Left hindlimb (tissue), 1 donor: ENCODE results near the gene SLC25A26.
"Not testable (repeated sequence)": the region's sequence is repeated elsewhere in the genome, so short reads cannot be mapped to it uniquely, and the experiment has no call there.

Source experiments
- DNase-seq: peaks from one replicate; pipeline ENCODE4 v3.0.0-alpha.2; 2018

Gene SLC25A26

DNA sequence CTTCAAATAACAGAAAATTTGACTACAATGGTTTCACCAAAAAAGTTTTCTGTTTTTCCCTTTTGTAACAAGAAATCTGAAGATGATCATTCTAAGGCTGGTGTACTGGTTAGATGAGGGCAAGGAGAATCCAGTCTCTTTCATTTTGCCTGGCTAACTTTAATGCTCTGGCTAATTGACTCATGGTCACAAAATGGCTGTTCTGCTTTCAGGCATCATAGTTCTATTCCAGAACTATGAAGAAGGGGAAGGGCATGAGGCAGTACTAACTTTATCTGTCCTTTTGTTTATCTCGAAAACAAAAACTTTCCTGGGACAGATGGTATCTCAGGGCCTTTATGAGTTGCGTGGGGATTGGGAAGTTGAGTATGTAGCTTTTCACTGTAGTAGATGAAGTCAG is 50.4 kb downstream of the SLC25A26 start:
- DNase-seq = no peak

DNA sequence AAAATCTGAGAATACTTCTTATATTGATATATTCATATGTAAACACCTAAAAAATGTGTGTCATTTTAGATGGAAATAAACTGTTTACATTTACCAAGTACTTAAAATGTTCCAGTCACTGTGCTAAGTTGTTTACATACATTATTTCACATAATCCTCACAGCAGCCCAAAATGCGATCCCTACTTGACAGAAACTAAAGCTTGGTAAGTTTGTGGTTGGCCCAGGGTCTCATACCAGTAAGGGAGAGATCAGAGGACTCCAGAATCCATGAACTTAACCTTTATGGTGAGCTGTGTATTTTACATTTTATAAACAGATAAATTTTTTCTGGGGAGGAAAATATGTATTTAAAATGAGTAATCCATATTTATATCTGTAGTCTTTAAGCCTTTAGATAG is 51.2 kb downstream of the SLC25A26 start:
- DNase-seq = no peak

DNA sequence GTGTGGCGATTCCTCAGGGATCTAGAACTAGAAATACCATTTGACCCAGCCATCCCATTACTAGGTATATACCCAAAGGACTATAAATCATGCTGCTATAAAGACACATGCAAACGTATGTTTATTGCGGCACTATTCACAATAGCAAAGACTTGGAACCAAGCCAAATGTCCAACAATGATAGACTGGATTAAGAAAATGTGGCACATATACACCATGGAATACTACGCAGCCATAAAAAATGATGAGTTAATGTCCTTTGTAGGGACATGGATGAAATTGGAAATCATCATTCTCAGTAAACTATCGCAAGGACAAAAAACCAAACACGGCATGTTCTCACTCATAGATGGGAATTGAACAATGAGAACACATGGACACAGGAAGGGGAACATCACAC is 54.0 kb downstream of the SLC25A26 start:
- DNase-seq = not testable (repeated sequence)

DNA sequence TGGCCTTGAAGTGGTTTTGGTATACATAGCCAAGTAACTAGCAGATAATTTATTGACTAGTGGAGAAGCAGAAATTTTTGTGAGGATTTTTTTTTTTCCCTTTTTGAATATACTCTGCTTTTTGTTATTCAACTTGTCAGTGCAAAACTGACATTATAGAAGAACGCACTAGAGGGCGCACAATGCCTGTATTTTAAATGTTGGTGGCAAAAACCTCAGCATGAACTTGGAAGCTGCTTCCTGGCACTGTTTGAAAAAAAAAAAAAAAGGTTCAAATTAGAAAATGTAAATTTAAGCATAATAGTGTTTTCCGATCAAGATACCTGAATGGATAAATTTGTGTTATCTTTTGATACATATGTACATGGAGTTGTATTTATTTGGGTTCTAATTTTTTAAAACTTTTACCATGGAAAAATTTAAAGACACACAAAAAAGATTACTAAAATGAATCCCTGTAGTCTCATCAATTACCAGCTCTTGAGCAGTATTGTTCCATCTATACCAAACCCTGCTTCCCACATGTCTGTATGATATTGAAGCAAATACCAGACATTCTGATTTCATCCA is 56.0 kb downstream of the SLC25A26 start:
- DNase-seq = peak; percentile 56

DNA sequence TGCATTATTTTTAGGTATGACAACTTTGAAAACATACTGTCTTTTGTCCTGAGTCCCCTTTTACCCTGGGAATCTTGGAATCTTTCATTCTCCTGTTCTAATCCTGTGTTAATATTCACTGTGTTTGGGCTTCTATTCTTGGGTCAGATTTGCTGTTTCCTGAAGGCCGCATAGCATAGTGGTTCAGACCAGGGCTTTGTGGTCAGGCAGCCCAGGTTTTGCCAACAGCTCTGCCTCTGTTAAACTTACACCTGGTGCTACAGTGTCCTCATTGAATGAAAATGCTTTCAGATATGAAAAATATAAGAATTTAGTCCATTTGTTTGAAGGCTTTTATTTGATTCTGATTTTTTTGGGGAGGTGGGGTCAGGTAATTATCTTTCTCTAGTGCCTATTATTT is 58.4 kb downstream of the SLC25A26 start:
- no peak for DNase-seq

DNA sequence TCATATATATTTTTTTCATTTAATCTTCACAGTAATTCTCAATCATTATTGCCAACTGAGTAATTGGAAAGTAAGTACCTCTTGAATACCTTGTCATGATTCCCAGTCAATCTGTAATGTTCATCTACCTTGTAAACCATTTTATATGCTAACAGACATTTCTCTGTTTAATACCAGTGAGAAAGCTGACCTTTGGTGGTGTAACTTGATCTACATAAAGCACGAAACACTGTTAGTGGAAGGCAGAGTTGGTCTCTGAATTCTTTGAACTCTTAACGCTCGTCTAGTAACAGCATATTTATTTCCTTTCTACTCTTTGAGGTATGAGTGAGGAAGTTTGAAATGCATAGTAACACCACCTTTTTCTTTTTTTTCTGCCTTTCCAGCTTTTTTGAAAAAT is 59.5 kb downstream of the SLC25A26 start:
- DNase-seq = no peak

DNA sequence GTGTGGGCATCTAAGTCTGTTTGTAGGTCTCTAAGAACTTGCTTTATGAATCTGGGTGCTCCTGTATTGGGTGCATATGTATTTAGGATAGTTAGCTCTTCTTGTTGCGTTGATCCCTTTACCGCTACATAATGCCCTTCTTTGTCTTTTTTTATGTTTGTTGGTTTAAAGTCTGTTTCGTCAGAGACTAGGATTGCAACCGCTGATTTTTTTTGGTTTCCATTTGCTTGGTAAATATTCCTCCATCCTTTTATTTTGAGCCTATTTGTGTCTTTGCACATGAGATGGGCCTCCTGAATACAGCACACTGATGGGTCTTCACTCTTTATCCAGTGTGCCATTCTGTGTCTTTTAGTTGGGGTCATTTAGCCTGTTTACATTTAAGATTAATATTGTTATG is 71.1 kb downstream of the SLC25A26 start:
- DNase-seq = not testable (repeated sequence)

DNA sequence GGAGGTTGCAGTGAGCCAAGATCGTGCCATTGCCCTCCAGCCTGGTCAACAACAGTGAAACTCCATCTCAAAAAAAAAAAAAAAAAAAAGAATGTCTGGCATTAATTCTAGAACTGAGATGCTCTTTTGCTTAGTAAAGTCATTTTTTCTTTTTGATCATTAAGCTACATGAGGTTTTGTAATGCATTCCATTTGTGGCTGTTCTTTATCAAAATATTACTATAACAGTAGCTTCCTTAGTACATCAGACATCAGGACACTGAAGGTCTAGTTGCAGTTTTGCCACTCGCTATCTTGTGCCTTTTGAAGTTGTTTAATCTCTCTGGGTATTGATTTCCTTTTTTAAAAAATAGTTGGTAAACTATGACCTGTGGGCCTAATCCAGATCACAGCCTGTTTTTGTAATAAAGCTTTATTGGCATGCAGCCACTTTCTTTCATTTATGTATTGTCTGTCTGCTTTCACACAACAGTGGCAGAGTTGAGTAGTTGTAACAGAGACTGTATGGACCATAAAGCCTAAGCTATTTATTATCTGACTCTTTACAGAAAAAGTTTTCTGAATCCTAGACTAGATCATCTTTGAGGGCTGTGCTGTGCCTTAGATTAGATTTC is 76.6 kb downstream of the SLC25A26 start:
- DNase-seq = no peak

DNA sequence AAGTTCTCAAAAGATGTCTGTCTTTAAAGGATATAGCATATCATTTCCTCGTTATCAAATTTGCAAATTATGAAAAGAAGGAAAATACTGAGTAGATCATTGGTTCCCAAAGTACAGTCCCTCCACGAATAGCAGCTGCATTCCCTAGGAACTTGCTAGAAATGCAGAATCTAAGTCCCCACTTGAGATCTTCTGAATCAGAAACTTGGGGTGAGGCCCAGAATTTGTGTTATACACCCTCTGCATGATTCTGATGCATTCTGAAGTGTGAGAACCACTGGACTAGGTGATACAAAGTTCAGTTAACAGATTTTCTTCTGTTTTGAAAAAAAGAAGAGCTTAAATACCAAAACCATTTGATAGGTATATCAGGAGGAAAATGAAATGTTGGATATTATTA is 77.1 kb downstream of the SLC25A26 start:
- DNase-seq = peak; percentile 42

DNA sequence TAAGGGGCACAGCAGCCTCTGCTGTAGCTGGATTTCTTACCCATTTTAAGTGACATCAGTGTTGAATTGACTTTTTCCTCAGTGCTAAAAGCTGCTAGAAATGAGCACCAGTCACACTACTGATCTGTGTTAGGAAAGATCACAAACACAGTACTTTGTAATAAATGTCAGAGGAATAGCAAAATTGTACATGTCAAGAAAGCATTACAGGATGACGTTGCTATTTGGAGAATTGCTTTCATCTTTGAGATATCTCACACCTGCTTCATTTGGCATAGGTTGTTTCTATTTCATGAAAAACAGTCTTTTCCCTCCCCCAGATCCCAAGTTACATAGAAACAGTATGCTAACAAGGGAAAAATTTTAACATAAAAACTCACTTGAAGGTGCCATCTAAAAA is 77.8 kb downstream of the SLC25A26 start:
- DNase-seq = no peak

DNA sequence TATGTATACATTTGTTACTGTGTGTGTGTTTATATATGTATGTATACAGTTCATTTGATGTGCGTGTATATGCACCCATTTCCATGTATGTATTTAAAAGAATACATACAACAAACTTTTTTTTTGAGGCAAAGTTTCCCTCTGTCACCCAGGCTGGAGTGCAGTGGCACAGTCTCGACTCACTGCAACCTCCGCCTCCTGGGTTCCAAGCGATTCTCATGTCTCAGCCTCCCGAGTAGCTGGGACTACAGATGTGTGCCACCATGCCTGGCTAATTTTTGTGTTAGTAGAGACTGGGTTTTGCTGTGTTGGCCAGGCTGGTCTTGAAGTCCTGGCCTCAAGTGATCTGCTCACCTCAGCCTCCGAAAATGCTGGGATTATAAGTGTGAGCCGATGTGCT is 78.3 kb downstream of the SLC25A26 start:
- not testable (repeated sequence) for DNase-seq

DNA sequence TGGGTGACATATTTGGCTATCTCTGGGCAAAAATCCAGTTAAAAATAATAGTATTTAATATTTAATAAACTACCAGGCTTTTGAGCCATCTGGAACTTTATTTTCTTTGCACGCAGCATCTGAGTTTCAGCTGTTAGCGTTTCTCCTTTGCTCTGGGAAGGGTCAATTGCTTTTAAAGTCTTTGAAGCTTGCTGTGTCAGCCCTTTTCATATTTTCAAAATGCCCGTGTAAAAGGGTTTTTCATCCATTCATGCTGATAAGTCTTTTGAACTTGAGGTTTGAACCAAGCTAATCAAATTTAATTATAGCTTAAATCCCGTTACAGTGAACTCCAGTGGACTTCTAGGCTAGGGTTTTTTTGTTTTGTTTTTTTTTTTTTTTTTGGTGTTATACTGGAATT is 79.1 kb downstream of the SLC25A26 start:
- DNase-seq = no peak

DNA sequence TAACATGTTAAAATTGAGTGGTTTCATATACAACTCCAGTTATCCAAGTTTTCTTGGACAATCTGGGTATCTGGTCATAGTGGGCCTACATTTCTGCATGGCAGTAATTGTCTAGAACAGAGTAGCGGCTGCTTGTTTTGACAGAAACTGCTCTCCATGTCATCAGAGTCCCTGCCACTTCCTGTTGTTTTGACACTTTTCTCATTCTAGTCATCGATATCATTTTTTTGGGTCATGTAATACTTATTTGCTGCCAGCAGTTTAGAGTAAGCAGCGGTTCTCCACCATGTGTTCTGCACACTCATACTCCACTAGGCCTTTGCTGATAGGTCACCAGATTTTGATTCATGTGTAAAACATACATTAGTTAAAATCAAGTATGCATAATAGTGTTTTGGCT is 81.5 kb downstream of the SLC25A26 start:
- DNase-seq = no peak

DNA sequence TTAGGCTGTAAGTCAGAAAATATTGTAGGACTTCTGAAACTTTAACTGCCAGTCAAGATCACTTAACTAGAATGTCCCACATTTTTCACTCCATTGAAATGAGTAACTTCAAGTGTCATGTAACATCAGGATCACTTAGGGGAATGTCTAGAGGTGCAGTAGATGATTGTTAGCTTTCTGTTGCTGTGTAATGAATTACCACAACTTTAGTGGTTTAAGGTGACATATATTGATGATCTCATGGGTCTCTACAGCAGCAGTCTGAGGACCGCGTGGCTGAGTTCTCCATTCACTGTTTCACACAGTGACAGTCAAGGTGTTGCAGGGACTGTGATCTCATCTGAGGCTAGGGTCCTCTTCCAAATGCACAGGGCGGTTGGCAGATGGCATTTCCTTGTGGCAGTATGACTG is 82.7 kb downstream of the SLC25A26 start:
- no peak for DNase-seq

DNA sequence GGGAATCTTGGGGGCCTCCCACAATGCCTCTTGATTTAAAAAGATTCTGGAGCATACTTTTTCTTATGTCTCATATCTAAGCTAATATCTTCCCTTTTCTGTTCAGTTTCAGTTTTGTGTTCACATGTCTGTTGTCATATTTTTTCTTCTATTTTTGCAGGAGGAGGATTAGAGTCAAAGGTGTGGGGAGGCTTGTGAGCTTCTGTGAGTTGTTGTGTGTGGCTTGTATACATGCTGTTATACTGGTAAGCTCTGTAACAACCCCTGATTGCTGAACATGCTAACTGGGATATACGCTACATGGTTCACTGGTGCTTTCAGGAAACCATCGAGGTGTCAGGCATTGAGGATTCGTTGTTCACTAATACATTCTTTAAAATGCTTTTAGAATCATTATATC is 83.5 kb downstream of the SLC25A26 start:
- DNase-seq = no peak

DNA sequence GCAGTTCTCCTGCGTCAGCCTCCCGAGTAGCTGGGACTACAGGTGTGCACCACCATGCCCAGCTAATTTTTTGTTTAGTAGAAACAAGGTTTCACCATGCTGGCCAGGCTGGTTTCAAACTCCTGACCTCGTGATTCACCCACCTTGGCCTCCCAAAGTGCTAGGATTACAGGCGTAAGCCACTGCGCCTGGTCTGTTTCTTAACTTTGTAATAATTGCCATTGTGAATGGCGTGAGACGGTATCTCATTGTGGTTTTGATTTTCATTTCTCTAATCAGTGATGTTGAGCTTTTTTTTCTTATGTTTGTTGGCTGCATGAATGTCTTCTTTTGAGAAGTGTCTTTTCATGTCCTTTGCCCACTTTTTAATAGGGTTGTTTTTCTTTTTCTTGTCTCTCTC is 85.3 kb downstream of the SLC25A26 start:
- DNase-seq = not testable (repeated sequence)

DNA sequence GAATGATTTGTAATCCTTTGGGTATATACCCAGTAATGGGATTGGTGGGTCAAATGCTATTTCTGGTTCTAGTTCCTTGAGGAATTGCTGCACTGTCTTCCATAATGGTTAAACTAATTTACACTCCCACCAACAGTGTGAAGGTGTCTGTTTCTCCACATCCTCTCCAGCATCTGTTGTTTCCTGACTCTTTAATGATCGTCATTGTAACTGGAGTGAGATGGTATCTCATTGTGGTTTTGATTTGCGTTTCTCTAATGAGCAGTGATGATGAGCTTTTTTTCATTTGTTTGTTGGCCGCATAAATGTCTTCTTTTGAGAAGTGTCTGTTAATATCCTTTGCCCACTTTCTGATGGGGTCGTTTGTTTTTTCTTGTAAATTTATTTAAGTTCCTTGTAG is 86.2 kb downstream of the SLC25A26 start:
- DNase-seq = not testable (repeated sequence)

DNA sequence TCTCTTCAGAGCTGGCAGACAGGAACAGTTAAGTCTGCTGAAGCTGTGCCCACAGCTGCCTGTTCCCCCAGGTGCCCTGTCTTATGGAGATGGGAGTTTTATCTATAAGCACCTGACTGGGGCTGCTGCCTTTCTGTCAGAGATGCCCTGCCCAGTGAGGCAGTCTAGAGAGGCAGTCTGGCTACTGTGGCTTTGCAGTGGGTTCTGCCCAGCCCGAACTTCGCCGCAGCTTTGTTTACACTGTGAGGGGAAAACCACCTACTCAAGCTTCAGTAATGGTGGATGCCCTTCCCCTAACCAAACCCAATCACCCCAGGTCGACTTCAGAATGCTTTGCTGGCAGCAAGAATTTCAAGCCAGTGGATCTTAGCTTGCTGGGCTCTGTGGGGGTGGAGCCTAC is 91.2 kb downstream of the SLC25A26 start:
- DNase-seq = no peak

DNA sequence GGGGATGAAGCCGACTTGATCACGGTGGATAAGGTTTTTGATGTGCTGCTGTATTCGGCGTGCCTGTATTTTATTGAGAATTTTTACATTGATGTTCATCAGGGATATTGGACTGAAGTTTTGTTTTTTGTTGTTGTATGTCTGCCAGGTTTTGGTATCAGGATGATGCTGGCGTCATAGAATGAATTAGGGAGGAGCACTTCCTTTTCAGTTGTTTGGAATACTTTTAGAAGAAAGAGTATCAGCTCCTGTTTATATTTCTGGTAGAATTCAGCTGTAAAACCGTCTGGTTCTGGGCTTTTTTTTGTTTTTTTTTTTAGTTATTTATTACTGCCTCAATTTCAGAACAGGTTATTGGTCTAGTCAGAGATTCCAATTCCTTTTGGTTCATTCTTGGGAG is 93.7 kb downstream of the SLC25A26 start:
- no peak for DNase-seq

DNA sequence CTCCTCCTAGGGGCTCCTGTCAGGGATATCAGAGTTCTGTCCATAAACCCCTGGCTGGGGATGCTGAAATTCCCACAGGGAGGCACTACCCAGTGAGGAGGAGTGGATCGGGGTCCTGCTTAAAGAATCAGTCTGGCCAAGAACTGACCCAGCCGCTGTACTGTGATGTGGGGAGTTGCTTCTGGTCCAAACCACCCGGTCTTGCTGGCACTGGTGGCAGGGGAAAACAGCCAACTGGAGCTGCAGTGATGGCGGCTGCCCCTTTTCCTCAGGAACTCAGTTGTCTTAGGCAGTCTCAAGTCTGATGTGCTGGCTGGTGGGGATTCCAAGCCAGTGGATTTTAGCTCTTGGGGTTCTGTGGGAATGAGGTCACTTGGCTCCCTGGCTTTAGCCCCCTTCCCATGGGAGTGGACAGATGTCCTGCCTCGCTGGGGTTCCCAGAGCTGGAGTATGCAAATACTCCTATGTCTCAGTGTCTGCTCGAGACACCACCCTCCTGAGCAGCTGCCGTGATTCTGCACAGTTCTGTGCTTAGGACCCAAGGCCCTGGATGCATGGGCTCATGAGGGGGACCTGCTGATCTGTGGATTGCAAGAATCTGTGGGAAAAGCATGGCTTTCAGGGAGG is 97.1 kb downstream of the SLC25A26 start:
- no peak for DNase-seq

DNA sequence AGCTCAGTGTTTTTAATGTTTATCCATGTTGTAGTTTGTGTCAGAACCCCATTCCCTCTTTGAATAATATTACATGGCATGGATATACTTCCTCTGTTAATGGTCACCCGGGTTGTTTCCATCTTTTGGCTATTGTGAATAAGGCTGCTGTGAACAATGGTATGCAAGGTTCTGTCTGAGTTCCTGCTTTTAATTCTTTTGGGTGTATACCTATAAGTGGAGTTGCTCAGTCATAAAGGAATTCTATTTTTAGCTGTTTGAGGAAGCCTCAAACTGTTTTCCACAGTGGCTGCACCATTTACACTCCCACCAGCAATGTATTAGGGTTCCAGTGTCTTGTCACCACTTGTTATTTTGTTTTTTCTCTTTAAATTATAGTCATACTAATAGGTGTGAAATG is 99.6 kb downstream of the SLC25A26 start:
- DNase-seq = no peak

DNA sequence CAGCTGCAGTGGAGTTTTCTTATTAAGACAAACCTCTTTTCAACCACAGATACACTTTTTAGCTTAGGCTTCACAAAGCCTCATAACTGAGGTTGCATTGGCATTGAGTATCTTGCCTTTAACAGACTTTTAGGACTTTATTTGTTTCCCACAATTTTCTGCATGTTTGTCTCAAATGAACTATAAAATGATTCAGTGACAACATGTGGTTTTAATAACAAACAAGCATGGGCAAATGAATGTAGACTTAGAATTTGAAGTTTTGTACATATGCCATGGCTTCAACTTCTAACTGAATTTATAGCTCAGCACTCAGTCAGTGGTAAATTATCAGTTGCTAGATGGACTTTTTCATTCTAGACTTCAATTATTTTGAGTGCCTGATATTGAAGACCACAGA is 101.6 kb downstream of the SLC25A26 start:
- DNase-seq = no peak

DNA sequence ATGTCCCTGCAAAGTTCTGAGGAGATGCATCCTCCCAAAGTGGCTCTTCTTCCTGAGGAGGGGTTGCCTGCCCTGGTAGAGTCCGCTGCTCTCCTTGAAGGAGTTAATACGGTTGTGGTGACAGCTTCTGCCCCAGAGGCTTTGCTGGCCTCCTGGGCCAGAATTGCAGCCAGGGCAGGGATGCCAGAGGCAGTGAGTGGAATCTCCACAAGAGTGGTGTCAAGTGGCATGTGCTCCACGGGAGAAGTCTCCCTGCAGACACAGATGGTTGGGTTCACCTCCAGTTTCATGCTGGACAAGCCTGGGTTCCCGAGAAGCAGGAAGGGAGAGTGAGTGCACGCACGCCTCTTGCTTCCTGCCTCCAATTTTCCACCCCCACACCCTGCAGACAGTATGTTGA is 105.5 kb downstream of the SLC25A26 start:
- DNase-seq = no peak

DNA sequence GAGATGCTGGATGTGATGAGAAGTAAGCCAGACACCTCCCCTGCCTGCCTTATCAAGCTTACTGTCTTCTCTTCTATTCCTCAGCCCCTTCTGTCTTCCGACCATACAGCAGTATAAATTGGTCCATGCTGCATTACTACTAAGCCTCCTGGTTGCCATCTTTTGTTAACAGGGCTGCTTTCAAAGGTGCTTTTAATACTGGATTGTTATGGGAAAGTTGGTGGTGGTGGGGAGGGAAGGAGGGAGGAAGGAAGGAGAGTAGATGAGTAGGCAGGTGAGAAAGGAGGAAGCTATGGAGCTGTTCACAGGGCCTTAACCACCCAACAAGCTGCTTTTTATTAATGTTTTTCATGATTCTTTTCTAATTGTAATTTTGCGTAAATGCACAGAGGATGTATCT is 114.9 kb downstream of the SLC25A26 start:
- no peak for DNase-seq

DNA sequence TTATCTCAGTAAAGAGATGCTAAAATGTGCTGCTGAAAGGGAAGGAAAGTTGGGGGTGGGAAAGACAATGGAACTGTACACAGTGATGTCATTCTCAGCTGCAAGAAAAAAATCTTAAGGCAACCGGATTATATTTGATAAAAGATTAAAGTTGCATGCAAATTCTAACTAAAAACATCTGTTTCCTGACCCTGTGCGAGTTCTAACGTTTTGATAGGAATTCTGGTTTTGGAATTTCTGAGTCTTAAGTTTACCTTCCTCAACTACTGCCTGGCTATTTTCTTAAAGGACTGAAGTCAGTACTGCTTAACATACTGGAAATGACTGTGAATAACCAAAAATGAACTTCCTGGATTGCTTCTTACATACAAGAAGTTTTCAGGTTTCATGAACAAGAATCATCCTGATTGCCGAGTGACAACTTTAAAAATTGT is 115.5 kb downstream of the SLC25A26 start:
- no peak for DNase-seq
